Measurements from ENCODE around the gene PPHLN1. TPM values are rescaled to one million over a fixed set of nuclear protein-coding genes. Genes with fewer than 3 reads are reported as not detected.

PPHLN1 gene
- total RNA-seq, 1 donor from 2014 or later: 74.9 TPM

DNA sequence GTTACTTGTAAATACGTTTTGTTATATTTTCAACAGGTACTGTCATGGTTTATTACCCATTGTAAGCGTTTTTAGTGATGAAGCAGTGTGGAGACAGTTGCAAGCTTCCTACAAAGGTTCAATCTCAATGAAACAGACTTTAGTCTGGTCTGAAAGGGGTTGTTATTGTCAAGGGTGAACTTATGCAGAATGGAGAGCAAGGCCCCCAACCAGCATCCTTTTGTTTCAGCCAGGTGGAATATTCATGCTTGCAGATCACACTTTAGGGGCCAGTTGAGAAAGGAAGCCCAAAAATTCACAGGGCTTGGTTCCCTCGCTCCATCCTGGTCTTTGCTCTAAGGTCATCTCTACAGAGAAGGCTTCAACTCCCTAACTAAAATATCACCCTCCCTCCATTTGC lies 159.9 kb downstream of the PPHLN1 start:
- no peak for TF ChIP-seq CTCF (IDR thresholded peaks at IDR 0.05; ENCODE audit: unreplicated experiment)
- no peaks in the 10 kb centered on the region for H3K27me3 Mint-ChIP-seq (ENCODE audit: low read depth)
- peaks cover 50% of the 10 kb centered on the region for H3K4me1 Mint-ChIP-seq
- H3K4me3 Mint-ChIP-seq: no peak overlapping the region
- no peaks in the 10 kb centered on the region for H3K9me3 Mint-ChIP-seq
- no peak overlapping the region for H3K27ac Mint-ChIP-seq
- no peak for DNase-seq (ENCODE audit: low spot score in 2 of 2, unreplicated experiment in 2 of 2)
- H3K36me3 Mint-ChIP-seq: no peaks in the 10 kb centered on the region

- no peaks in the 10 kb centered on the region for H3K27me3 Mint-ChIP-seq (ENCODE audit: low read depth)
- peak overlapping the region; percentile 8 for H3K27ac Mint-ChIP-seq
- H3K36me3 Mint-ChIP-seq: no peaks in the 10 kb centered on the region
- no peak overlapping the region for H3K4me3 Mint-ChIP-seq
- no peak for TF ChIP-seq CTCF (IDR thresholded peaks at IDR 0.05; ENCODE audit: unreplicated experiment)
- H3K4me1 Mint-ChIP-seq: peaks cover 44% of the 10 kb centered on the region
- DNase-seq (ENCODE audit: low spot score in 2 of 2, unreplicated experiment in 2 of 2): no peak
- H3K9me3 Mint-ChIP-seq: no peaks in the 10 kb centered on the region
Measured at GRCh38 chr12:42486407-42486806, 160.4 kb downstream of the PPHLN1 start.

DNA sequence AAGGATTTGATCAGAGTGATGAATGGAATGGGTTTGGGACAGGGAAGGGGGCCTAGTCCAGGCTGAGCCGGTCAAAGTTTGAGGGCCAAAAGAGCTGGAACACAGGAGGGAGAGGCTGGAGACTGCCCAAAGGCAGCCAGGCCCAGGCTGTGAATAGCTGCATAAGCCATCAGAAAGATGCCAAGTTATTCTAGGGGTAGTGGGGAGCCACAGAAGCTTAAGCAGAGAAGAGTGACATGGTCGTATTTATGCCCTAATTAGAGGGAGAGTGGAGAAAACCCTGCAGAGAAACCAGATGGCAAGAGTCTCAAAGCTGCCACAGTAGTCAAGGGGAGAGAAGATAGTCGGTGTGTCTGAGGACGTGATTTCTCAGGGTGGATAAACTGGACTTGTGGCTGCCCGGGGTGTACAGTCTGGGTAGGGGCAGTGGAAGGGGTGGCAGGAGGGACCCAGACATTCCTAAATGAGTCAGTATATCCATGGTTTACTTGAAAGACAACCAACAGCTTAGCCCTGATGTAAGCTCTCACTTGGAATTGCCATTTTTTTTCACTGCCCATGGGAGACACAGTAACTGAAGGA lies 164.4 kb downstream of the PPHLN1 start:
- no peak for DNase-seq (ENCODE audit: low spot score in 2 of 2, unreplicated experiment in 2 of 2)
- H3K4me1 Mint-ChIP-seq: peaks cover 35% of the 10 kb centered on the region
- H3K27me3 Mint-ChIP-seq (ENCODE audit: low read depth): no peaks in the 10 kb centered on the region
- H3K36me3 Mint-ChIP-seq: peaks cover 4% of the 10 kb centered on the region
- H3K9me3 Mint-ChIP-seq: no peaks in the 10 kb centered on the region
- no peak overlapping the region for H3K27ac Mint-ChIP-seq
- TF ChIP-seq CTCF (IDR thresholded peaks at IDR 0.05; ENCODE audit: unreplicated experiment): no peak
- no peak overlapping the region for H3K4me3 Mint-ChIP-seq

Small RNA genes within 50 kb of the gene (microRNA-seq; reads per million reads assigned to microRNA genes)
- 2.3 reads per million for gene MIR7851

Other genes starting within 250 kb of the PPHLN1 start
- gene GXYLT1, start 181.3 kb upstream of the PPHLN1 start, total RNA-seq: 36.3 to 39.8 TPM (median 38.1 TPM) in 3 replicates
- gene YAF2, start 87.9 kb upstream of the PPHLN1 start, total RNA-seq: 52.2 to 59.4 TPM (median 56.4 TPM) in 3 replicates
- 53.2 to 60.3 TPM (median 54.3 TPM) in 3 replicates for gene ZCRB1, start 73 bp upstream of the PPHLN1 start, total RNA-seq